Erythroblast (primary cell): ENCODE data around the gene CSNK1D.

ENCODE experiments used
- DNase-seq, 2 experiments: peaks; one replicate each; lab custom pipeline; 2025; lab: John Stamatoyannopoulos, UW
- GATA1 ChIP-seq: IDR thresholded peaks from 2 replicates; pipeline ENCODE4 v1.6.1; 2011; ENCODE audit warnings: low read depth, mild to moderate bottlenecking, control low read depth, low read length, moderate library complexity
- POLR2A ChIP-seq: IDR thresholded peaks from 2 replicates; pipeline ENCODE4 v1.6.1; 2011; ENCODE audit warnings: mild to moderate bottlenecking, low read length

The CSNK1D gene

DNA sequence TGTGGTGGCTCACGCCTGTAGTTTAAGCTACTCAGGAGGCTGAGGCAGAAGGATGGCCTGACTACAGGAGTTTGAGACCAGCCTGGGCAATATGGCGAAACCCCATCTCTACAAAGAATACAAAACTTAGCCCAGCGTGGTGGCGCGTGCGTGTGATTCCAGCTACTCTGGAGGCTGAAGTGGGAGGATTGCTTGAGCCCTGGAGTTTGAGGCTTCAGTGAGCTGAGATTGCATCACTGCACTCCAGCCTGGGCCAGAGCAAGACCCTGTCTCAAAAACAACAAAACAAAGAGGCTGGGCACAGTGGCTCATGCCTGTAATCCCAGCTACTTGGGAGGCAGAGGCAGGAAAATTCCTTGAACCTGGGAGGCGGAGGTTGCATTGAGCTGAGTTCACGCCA is 7.0 kb upstream of the CSNK1D start:
- no peak for DNase-seq
- TF ChIP-seq GATA1 (no peak), POLR2A (no peak)

- DNase-seq = no peak
- no peak for TF ChIP-seq GATA1
- no peak for TF ChIP-seq POLR2A
Observed at GRCh38 chr17:82278786-82279391, 5.4 kb upstream of the CSNK1D start.

- no peak for TF ChIP-seq POLR2A
- no peak for TF ChIP-seq GATA1
Observed at GRCh38 chr17:82278308-82278707, 4.8 kb upstream of the CSNK1D start.

DNA sequence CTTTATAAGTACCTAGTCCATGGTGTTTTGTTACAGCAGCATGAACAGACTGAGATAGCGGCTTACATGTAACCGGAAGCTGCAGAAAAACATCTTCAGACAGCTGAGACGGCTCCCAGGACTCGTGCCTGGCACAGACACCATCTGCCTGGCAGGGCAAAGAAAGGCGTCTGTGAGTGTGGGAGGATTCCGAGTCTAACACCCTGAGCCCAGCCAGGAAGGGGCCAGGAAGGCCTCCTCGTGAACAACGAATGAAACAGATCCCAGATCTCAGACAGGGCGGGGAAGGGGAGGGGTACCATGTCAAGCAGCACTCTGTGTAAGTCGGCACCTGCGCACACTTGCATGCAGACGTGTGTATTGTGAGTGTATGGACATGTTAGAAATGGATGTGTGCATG is 4.4 kb upstream of the CSNK1D start:
- TF ChIP-seq POLR2A (no peak), GATA1 (no peak)

More at GRCh38 chr17:82278308-82278707, 4.8 kb upstream of the CSNK1D start:
- no peak for DNase-seq

DNA sequence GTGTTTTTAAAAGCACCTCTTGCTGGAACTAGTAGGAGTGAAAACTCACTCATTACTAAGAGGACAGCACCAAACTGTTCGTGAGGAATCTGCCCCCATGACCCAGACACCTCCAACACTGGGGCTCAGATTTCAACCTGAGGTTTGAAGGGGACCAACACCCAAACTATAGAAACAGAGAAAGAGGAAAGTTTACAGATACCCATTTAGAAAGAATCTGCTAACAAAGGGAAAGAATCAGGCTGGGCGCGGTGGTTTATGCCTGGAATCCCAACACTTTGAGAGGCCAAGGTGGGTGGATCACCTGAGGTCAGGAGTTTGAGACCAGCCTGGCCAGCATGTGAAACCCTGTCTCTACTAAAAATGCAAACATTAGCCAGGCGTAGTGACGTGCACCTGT is 3.4 kb upstream of the CSNK1D start:
- no peak for DNase-seq
- TF ChIP-seq GATA1 (no peak), POLR2A (no peak)

More for the DNA sequence above, 4.4 kb upstream of the CSNK1D start:
- no peak for DNase-seq

GRCh38 chr17:82275326-82275725 is 1.8 kb upstream of the CSNK1D start:
- no peak for DNase-seq
- TF ChIP-seq GATA1 (no peak), POLR2A (no peak)

- peak in 1 of 2 experiments; percentile 44 for DNase-seq
- no peak for TF ChIP-seq POLR2A
- TF ChIP-seq GATA1 = no peak
Observed at GRCh38 chr17:82274134-82275020, 877 bp upstream of the CSNK1D start.

DNA sequence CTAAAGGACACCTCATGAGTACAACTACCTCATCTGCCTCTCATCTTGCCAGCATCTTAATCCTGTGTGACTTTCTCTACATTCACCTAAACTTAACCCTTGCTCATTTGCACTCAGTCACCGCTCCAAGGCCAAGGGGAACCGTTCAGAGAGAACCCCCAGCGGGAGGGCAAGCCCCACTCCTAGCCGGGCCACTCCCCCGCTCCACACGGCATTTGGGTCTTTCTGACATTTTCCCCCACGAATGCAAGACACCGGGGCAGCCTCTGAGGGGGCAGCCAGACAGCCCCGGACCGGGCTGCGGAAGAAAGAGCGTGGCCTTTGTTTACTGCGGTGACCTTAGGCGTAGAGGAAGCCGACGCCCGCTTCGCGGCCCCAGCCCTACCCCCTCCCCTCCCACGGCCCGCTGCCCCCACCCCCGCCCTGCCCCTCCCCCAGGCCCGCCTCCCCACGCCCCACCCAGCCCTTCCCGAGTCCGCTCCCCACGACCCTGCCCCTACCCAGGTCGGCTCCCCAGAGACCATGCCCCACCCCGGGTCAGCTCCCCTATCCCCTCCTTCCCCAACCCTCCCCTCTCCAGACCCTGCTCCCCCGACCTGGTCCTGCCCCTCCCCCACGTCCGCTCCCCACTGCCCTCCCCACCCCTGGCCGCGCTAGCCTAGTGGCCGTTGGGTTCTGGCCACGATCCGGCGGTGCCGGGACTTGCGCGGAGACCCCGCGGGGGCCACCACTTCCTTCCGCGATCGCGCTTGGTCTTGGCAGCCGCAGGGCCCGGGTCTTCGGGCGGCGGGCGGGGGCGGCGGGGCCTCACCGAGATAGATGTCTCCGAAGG is 789 bp downstream of the CSNK1D start:
- peak; percentile 75 to 82 for DNase-seq
- no peak for TF ChIP-seq POLR2A
- TF ChIP-seq GATA1 = no peak

- no peak for DNase-seq
- no peak for TF ChIP-seq GATA1
- no peak for TF ChIP-seq POLR2A
Observed at GRCh38 chr17:82271401-82271800, 2.1 kb downstream of the CSNK1D start.

- TF ChIP-seq GATA1 (no peak), POLR2A (no peak)
- DNase-seq = no peak
Observed at GRCh38 chr17:82270651-82271050, 2.8 kb downstream of the CSNK1D start.

DNA sequence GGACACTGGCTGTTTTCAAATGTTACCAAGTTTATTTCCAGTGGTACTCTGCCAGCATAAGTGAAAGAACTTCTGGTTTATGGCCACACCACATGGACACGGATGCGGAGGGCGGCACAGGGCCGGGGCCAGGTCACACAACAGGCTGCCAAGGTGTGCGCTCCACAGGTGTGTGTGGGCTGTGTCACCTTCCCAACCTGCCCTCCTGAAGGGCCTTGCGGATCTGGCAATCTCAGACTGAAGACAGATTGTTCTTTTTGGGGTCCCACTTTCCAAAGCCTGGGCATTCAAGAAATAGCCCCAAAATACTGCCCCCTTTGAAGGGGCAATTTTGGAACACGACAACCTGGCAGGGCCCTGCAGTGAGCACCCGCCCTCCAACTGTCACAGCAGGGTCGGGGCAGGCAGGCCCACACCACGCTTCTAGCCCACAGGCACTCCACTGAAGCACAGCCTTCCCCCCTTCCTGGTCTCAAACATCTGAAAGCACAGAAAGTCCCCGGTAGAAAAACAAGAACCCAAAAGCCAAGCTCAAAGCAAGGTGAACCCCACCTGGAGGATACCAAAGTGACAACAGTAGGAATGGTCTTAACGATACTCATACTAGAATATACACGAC is 3.5 kb downstream of the CSNK1D start:
- no peak for DNase-seq

DNA sequence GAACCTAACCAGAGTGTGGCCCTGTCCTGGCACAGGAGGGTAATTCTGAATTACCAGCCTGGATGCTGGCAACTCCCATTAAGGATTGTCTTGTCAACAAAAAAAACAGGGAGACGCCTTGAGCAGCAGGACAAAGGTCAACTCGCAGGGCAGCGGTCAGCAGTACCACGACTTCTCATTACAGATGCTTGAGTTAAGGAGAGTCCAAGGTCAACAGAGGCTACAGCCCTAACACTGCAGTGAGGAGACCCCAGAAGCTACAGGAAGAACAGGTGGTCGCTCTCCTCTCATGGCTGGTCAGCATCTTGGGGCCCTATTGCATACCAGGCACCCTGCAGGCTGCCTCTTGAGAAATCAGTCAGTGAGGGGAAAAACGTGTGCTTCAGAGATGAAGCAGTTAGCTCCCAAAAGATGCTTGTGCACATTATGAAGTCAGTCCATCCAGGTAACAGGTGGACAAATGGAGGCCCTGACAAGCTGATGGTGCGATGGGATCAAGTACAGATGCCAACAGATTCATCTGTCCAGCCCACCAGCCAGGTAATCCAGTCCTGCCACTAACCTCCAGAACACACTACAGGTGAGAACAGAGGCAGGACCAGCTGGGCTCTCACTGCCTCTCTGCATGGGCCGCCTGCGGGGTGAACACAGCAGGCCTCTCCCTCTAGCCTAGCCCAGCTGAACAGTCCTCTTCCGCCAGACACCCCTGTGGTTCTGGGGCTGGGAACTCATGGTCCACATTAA is 4.2 kb downstream of the CSNK1D start:
- DNase-seq = no peak
- TF ChIP-seq GATA1 (no peak), POLR2A (no peak)

More for the DNA sequence above, 3.5 kb downstream of the CSNK1D start:
- no peak for TF ChIP-seq POLR2A
- no peak for TF ChIP-seq GATA1
